Amygdala (tissue), 56 donors: Measurements from ENCODE around the gene ST6GALNAC2.
"Not testable (repeated sequence)": the region's sequence is repeated elsewhere in the genome, so short reads cannot be mapped to it uniquely, and the experiment has no call there.

ENCODE experiments used
- DNase-seq, 56 donors: peaks; one replicate each; lab custom pipeline; 2025; lab: John Stamatoyannopoulos, UW

The ST6GALNAC2 gene

DNA sequence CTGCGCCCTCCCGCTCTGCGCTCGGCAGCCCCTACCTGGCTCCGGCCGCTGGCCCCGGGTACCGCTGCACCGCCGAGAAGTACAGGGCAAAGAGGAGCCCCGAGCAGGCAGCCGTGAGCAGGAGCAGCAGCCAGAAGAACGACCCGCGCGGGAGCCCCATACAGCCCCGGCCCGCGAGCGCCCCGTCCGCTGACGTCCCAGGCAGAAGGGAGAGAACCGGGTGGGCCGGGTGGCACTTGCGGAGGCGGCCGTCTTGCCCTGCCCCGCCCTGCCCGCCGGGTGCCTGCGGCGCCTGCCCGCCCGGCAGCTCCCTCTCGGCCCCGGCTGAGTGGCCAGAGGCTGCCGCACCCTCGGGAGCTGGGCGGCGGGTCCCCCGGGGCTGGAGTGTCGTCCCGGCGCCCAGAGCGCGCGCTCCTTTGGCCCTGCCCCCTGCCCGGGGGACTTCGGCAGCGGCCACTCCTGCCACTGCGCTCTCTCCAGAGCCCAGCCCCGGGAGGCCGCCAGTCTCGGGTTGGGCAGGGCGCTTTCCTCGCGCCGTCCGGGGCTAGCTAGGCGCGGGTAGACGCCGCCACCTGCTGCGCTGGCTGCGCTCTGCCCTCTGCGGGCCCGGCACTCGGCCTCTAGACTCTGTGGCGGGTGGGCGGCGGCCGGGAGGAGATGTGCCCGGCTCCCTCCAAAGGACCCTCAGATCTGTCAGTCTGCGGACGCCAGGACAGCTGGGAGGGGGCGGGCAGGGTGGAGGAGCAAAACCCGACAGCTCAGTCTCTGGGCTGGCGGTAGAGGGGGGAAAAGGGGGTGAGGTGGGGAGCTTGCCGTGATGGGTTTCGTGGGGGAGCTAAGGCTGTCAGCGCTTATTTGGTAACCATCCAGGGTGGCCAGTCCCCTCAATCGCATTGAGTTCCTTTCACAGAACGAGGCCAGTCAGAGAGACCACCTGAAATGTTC lies at the start of gene ST6GALNAC2:
TSS of gene ST6GALNAC2 (minus strand) at position 212 of the 945 bp plus-strand sequence. CDS start at position 160, 52 bp downstream.
- DNase-seq, result peak in 12 of 56 donors; percentile 10 to 49 (median 19)

DNA sequence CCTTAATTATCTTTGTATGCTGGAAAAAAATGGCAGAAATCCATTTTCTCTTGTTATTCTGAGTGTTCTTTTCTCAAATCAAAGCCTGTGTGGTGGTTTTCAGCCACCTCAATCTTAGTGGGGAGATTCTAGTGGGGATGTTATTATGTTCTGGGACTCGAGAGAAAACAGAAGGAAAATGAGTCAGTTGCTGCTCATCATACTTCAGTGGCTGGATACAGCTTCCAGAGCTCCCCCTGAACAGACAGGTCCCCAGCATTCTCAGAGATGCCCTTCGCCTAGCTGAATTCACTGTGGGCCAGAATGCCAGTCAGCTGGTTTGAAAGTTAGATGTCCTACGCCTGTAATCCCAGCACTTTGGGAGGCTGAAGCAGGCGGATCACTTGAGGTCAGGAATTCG lies 49.4 kb upstream of the ST6GALNAC2 start:
- no peak for DNase-seq

DNA sequence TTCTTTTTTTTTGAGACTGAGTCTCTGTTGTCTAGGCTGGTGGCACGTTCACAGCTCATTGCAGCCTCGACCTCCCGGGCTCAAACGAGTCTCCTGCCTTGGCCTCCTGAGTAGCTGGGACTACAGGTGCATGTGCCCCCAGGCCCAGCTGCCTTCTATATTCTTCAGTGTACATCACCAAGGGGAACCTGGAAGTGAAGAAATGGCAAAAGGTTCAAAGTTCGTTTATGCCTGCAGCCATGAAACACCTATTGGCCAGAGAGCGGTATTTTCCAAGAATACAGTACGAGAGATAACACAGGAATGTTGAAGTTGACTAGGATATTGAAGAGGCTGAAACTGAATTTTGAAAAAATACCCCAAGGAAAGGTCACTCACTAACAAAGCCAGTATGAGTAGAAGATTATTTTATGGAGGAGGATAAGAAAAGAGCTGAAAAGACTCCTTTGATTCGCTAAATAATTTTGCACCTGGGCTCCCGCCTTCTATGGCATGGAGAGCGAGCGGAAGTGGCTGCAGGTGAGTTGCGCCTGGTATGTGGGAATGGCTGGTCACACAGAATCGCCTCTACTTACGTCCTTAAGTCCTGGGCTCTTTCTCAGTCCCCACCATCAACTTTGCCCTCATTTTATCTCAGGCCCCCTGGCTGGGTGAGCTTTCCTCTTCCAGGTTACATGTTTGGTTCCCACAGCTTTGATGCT lies 48.1 kb upstream of the ST6GALNAC2 start:
- no peak for DNase-seq

DNA sequence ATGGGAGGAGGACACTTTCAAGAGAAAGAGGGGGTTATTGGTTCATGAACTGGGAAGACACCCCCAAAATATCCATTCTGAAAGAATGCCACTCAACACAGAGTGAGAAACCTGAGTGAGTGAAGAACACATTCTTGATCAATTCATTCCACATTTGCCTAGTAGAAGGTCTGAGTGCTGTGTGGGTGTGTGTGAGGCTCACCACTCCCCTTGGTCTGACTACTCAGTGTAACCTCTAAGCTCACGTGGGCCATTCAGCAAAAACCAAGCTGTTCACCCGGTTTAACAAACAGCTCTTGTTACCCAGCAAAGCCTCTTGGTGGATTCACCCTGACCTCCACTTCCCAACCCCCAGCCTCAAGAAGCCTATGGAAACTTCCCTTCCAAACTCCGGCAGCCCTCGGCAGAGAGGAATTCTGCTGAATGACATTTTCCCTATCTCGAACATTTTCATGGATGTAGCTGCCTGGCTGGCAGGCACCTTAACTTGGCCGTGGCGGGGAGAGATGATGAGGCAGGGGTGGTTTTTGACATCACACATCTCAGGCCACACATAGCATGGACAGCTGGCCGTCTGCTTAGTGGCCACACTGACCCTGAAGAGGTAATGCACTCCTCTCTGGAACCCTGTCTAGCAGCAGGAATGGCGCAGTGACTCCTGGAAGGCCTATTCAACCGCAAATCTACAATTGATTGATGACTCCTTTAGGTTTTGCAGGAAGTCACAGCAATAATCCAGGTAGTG lies 46.3 kb upstream of the ST6GALNAC2 start:
- no peak for DNase-seq

DNA sequence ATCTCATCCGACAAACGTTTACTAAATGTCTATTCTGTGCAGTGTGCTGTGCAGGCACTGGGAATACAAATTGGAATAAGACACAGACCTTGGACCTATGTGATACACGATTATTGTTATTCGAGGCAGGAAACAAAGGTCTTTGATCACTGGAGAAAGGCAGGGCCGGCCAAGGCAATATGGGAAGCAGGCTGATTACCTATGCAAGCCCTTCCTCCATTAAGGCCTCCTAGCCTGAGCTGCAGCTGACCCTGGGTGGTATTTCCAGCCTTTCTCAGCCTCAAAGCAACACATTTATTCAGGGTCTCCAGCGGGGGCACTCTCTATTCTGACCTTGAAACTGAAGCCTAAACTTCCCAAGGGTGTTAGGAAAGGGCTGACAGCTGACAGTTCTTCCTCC lies 44.5 kb upstream of the ST6GALNAC2 start:
- DNase-seq, result no peak

DNA sequence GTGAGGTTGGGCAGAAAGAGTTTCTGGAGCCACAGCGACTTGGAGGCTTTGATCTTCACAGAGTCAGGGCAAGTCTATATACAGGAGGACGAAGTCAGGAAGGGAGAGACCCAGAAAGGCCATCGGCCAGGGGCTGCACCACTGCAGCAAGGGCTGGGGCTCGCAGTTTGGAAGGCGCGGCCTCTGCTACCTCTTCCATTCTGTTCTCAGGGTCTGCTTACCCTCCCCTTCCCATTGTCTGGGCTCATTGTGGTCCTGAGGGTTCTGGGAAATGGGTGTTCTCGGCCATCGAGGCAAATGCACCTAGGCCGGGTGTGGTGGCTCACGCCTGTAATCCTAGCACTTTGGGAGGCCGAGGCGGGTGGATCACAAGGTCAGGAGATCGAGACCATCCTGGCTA lies 41.9 kb upstream of the ST6GALNAC2 start:
- no peak for DNase-seq

DNA sequence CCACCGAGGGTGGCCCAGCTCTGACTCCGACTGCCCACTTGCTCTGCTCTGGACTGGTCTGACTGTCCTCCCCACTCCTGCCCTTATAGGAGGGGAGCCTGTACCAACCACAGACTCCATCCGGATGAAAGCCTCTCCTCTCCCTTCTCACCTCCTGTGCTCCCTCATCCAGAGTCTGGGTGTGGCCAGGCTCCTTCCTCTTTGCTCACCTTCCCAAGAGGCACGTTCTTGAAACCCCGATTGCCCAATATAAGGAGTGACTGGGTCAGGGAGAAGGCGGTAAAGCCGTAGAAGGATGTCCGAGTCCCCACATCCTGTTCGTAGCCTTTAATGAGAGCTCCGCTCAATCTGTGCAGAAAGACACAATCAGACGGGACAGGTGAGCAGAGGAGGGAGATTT lies 40.8 kb upstream of the ST6GALNAC2 start:
- DNase-seq, result no peak

DNA sequence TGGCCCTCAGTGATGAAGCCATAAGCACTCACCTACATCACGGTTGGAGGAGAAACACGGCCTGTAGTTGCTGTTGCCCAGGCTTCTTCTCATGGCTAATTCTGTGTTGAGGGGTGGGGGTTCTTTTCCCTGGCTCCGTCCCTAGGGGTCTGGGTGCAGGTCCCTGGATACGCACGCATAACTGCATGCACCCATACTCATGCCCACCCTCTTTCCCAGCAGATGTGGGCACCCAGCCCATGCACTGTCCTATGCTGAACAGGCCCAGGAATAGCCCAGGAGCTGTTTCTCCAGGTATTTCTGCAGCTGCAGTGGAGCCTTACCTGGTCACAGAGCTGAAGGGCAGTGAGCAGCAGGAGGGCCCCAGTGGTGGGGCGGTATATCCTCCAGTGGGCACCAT lies 39.8 kb upstream of the ST6GALNAC2 start:
- no peak for DNase-seq

DNA sequence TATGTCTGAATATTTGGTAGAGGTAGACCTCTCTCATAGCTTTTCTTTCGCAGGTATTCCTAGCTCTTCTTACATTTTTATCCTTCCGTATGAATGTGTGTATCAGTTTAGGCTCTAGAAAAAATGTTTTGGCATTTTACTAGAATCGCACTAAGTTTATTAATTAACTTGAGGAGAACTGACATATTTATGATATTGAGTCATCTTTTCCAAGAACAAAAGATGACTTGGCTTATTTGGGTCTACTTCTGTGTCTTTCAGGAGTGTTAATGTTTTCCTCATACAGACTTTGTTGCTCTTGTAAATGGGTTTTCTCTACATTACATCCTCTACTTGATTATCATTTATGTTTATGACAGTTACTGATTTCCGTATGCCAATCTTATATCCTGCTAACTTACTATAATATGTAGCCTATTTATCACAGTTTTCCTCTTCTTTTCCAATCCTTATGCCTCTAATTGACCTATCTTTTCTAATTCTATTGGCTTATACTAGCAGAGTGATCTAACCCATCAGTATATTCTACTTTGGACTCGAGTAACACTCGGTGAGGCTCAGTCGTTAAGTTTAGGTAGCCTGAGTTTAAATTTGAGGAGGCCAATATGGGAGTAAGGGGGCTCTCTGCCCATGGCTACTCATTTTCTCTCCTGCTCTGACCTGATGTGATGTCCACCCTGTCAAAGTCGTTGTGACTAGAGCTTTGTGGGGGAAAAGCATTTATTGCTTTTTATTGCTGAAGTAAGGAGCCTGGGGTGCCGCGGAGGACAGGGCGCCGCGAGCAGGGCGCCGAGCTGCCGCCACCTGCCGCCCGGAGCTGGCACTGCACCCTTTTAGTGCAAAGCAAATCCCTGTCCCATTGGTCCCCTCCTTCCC lies 37.8 kb upstream of the ST6GALNAC2 start:
- peak in 48 of 56 donors; percentile 1 to 81 (median 34) for DNase-seq

DNA sequence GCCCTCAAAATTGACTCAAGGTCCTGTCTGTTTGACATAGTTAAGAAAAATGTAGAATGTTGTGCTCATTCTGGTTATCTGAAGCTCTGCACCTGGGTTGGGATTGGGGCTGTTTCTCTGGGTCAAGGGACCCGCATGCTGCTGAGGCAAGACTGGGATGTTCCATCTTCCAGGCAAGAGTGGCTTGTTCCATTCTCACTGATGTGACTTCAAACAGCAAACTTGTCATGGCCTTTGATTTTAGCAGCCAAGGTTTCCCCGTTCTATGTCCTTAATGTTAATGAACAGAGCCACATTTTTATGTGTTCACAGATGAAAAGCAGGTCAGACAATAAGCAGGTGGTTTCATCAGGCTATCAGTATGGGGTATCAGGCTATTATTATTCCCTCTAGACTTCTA lies 32.2 kb upstream of the ST6GALNAC2 start:
- no peak for DNase-seq

DNA sequence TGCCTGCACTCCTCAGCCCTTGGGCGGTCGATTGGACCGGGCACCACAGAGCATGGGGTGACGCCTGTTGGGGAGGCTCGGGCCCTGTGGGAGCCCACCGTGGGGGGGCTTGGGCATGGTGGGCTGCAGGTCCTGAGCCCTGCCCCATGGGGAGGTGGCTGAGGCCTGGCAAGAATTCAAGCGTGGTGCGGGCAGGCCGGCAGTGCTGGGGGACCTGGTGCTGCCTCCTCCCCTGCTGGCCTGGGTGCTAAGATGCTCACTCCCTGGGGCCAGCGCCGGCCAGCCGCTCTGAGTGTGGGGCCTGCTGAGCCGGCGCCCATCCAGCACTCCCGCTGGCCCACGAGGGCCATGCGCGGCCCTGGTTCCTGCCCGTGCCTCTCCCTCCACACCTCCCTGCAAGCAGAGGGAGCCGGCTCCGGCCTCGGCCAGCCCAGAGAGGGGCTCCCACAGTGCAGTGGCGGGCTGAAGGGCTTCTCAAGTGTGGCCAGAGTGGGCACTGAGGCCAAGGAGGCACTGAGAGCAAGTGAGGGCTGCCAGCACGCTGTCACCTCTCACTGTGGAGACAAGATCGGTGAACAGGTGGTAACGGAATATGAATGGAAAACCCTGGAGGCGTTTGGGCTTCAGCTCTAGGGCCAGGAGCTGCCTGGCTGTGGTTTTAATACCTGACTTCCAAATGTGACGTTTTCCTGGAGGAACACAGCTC lies 29.4 kb upstream of the ST6GALNAC2 start:
- DNase-seq, result no peak

DNA sequence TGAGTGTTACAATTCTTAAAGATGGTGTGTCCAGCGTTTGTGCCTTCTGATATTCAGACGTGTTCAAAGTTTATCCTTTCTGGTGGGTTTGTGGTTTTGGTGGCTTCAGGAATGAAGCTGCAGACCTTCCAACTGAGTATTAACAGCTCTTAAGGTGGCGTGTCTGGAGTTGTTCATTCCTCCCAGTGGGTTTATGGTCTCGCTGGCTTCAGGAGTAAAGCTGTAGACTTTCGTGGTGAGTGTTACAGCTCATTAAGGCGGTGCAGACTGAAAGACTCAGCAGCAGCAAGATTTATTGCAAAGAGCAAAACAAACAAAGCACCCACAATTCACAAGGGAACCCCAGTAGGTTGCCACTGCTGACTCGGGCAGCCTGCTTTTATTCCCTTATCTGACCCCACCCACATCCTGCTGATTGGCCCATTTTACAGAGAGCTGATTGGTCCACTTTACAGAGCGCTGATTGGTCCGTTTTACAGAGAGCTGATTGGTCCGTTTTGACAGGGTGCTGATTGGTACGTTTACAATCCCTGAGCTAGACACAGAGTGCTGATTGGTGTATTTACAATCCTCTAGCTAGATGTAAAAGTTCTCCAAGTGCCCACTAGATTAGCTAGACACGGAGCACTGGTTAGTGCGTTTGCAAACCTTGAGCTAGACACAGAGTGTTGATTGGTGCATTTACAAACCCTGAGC lies 28.6 kb upstream of the ST6GALNAC2 start:
- not testable (repeated sequence) for DNase-seq

DNA sequence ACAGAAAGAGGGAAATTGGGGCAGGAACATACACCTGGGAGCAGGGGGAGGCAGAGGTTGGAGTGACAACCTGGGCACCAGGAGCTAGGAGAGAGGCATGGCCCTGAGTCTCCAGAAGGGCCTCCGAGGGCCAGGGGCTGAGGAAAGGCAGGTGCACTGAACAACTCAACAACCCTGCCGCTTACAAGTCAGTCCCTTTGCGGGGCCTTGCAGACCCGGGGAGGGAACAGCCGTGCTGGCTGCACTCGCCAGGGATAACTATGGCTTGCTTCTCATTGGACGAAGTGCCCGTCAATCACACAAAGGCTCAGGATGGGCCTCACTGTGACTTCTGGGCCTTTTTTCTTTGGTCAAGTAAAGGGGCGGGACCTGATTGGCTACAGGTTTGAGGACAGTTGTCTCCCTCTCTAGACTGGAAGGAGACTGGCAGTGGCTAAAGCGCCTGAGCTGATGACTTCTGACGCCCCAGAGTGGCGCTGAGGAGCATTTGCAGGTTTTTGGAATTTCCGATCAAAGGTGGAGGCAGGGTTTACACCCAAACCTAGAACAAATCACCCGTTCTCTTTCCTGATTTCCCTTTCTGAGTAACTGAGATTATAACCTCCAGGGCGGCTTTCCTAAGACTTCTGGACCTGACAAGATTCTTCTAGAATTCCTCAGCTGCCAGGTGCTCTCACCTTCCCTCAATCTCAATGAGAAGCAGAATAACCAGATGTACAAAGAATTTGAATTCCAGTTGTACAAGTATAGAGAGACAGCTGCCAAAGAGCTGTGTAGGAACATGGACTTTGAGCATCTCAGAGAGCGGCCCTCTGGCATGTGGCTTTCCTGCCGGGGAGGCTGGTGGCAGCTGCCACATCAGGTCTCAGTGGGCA lies 27.6 kb upstream of the ST6GALNAC2 start:
- no peak for DNase-seq

DNA sequence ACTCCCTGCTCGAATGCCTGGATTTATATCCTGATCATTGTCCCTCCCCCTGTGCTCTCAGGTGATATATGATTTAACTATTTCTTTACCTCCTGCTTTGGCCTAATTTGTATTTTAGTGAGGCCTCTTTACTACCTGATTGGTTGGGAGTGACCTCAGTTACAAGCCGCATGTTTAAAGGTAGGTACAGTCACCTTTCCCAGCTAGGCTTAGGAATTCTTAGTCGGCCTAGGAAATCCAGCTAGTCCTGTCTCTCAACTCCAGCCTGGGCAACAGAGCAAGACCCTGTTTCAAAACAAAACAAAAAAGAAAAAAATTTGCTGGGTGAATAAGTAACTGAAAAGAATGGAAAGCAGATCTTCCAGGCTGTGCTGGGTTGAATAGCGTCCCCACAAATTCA lies 26.8 kb upstream of the ST6GALNAC2 start:
- no peak for DNase-seq

DNA sequence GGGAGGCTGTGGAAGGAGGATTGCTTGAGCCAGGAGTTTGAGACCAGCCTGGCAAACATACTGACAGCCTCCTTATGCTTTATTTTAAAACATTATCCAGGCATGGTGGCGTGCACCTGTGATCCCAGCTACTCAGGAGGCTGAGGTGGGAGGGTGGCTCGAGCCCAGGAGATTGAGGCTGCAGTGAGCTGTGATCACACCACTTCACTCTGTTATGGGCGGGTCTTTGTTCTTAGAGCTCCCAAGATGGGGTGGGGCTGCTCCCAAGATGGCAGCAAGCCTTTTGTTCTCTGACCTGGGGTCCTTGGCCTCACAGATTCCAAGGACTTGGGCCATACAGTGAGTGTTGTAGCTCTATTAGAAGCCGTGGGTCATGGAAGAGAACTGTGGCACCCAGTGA lies 26.1 kb upstream of the ST6GALNAC2 start:
- no peak for DNase-seq

DNA sequence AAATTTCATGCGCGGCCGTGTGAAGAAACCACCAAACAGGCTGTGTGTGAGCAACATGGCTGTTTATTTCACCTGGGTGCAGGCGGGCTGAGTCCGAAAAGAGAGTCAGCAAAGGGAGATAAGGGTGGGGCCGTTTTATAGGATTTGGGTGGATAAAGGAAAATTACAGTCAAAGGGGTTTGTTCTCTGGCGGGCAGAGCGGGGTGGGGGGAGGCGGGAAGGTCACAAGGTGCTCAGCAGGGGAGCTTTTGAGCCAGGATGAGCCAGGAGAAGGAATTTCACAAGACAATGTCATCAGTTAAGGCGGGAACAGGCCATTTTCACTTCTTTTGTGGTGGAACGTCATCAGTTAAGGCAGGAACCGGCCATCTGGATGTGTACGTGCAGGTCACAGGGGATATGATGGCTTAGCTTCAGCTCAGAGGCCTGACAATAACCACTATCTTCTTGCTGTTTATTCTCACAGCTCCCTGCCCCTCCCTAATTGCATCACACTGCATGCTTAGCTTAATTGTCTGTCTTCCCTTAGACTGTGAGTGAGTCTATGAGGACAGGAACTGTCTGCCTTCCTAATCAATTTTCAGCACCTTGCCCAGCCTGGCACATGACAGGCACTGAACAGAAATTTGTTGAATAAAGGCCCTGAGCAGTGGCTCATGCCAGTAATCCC lies 25.6 kb upstream of the ST6GALNAC2 start:
- DNase-seq, result not testable (repeated sequence)

DNA sequence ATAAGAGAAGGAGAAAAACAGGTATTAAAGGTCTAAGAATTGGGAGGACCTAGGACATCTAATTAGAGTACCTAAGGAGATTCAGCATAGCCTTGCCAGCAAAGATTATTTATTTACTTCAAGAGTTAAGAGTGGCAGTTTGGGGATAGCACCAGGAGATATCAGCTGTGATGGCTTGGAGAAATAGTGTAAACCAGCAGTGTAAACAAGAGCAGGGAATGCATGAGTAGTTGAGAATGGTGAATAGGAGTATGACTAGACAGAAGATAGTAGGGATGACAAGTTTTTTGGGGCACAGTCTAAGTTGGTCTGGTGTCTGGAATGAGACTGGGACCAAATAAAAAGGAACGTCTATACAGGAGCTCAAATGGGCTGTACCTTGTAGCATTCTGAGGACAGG lies 21.0 kb upstream of the ST6GALNAC2 start:
- DNase-seq, result not testable (repeated sequence)
